HTERT RPE-1 (cell line): ENCODE results near the gene CEND1.

Experiments used
- in situ Hi-C: fragments of 300-500 bp; cut with MboI; formaldehyde crosslinking; loops from 4 replicates; pipeline ENCODE4 v1.14.3; 2020; ENCODE audit warnings: low sequenced_read_pairs

CEND1 gene

DNA sequence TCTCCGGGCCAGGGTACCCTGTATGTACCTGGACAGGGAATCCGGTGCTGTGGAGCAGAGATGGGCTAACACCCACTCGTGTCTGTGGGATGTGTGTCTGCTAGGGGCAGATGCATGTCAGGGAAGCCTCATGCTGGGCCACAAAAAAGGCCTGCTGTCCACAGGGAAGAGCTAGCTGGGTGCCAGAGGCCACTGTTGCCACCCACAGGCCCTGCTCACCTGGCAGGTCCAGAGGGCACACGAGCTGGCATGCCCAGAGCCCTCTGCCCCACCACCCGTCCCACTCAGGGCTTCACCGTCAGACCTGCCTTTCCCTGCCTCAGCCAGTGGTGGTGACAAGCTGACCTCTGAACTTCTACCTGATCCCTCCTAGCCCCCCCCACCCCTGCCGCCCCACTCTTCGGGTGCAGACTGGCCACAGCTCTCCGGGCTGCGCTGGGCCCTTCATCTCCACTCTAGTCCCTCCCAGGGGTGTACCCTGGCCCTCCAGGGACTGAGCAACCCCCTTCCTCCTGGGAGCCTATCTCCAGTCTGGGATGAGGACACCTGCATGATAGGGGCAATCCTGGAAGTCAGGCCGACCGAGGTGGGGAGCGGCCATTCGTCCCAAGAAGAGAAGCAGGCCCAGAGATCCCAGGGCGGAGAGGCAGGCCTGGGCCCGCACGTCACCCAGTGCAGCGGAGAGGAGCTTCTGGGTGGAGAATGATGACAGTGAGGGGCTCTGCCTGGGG lies 6.8 kb upstream of the CEND1 start:
- in situ Hi-C loops = no loop called here

- in situ Hi-C loops = no loop called here
Observed at GRCh38 chr11:795634-796564, 6.0 kb upstream of the CEND1 start.

DNA sequence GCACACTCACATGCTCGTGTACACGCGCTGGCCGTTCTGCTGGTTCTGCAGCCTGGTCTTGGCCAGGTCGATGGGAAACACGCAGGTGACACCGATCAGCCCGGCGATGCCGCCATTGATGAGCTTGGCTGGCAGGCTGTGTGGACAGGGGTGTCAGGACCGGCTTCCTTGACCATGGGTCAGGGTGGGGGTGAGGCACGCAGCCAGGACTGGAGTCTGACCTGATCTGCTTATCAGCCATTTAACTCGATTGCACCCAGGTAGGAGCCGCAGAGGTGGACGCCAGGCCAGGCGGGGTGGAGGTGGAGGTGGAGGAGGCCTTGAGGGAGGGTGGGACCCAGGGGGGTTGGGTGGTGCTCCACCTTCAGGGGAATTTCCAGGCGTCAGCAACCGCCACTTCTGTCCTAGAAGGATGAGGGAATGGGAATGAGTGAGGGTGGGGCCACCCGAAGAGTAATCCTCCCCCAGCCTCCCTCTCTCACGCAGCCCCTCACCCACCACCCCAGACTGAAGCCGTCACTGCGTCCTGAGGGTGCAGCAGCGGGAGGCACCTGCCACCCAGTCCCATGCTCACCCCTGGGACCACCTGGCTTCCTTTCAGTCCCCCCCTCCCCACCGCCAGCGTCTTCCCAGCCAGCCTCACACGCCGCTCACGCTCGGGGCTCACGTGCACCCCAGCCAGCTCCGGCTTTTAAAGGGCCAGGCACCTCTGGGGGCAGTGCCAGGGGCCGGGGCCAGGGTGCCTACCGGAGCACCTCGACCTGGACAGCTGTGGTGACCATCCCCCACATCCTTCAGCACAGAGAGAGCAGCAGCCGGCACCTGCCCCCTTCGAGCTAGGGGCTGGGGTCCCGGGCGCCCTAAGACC lies 5.1 kb upstream of the CEND1 start:
- in situ Hi-C loops = no loop called here

DNA sequence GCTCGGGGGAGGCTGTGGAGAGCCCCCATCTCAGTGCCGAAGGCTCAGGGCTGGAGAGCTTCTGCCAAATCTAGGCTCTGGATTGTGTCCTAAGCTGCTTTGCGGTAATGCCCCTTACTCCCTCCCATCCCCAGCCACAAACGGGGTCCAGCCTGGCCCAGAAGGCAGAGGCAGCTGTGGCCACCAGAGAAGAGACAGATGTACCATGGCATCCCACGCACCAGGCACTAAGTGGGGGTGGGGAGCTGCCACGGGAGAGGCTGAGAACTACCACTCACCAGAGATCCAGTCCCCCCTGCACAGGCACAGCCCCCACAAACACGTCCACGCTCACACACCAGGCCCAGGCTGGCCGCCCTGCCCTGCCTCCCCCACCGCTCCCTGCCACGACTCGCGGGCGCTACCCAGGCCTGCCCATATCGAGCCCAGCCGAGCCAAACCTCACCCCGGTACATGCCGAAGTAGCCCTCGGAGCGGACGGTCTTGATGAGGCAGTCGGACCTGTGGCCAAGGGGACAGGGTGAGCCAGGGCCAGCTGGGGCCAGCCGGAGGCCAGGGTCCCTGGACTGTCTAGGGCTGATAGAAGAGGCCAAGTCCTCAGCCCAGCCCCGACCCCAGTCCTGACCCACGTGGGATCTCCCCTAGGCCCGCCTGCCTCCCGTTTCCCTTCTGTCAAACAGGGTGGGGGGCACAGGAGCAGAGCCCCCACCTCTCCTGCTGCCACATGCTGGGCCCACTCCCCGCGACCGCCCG lies 4.3 kb upstream of the CEND1 start:
- in situ Hi-C loops = no loop called here

GRCh38 chr11:793556-793955 lies 3.7 kb upstream of the CEND1 start:
- in situ Hi-C loops = no loop called here

GRCh38 chr11:792873-793272 lies 3.0 kb upstream of the CEND1 start:
- in situ Hi-C loops = no loop called here

GRCh38 chr11:792535-792821 lies 2.6 kb upstream of the CEND1 start:
- in situ Hi-C loops = no loop called here

DNA sequence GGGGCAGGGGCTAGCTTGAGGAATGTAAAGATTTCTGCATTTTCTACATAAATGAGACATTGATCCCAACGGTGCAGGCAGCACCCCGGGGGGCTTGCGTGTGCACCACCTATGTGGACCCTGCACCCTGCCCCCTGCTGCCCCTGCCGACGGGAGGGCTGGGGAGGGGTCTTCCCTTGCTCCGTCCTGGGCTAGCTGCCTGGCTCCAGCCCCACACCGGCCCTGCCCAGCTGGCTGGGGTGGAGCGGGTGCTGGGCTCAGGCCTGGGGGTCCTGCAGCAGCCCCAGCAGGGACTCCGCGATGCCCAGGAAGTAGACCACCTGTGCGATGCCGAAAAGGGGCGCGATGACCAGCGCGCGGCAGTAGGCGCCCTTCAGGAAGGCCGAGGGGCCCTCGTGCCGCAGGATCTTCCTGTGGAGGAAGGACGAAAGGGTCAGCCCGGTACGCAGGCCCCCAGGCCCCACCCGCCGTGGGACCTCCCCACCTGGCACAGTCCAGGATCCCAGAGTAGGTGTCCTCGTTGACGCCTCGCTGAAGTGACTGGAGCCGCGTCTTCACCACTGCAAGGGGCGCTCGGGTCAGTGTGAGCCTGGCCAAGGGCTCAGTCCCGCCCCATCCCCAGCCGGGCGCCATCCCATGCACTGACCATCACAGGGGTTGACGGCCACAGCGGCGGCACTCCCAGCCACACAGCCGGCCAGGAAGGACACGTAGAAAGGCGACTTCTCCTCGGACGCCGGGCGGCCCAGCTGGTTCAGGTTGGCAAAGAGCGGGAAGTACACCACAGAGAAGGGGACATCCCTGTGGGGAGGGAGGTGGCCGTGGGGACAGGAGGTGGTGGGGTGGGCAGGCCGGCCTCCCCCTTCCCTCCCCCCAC lies 2.0 kb upstream of the CEND1 start:
- in situ Hi-C loops = no loop called here

- in situ Hi-C loops = no loop called here
Observed at GRCh38 chr11:790721-791564, 1.1 kb upstream of the CEND1 start.

DNA sequence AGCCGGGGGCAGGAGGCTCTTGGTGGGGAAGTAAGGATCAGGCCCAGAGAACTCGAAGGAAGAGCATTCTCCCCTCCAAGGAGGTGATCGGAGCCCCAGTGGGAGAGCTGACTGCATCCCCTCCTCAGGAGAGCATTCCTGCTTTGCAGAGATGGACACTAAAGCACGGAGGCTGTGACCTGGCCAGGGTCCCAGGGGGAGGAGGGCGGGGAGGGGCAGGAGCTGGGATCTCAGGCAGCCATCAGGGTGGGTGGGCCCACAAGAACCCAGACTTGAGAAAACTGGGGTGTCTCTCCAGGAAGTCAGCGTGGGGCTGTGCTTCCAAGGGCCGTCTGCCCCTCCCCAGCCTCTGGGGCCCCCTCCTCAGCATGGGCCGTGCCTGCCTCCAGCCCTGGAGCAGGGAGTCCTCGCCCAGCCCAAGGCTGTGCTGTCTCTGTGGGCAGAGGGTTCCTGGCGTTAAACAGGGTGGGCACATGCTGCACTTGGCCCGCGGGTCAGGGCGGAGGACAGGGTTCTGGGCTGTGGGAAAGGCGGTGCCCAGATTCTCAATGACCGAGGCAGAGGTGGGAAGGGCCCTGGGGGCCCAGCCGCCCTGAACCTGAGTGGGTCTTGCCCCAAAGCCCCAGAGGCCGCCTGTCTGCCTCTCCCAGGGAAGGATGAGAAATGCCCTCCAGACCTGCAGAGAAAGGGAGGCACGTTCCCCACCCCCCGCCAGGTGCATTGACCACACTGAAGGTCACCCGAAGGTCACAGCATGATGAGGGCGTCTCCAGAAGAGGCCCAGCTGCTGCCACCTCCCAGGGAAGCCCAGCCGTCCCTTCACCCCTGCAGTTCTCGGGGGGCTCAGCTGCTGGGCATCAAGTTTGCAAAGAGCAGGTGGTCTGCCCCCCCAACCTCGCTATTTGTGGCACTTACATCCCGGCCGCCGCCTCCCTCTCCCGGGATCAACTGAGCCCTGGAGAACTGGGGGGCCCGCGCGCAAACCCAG lies 643 bp downstream of the CEND1 start:
- in situ Hi-C loops = no loop called here

- in situ Hi-C loops = no loop called here
Observed at GRCh38 chr11:788009-788640, 1.8 kb downstream of the CEND1 start.

- in situ Hi-C loops = no loop called here
Observed at GRCh38 chr11:787084-787675, 2.7 kb downstream of the CEND1 start.

DNA sequence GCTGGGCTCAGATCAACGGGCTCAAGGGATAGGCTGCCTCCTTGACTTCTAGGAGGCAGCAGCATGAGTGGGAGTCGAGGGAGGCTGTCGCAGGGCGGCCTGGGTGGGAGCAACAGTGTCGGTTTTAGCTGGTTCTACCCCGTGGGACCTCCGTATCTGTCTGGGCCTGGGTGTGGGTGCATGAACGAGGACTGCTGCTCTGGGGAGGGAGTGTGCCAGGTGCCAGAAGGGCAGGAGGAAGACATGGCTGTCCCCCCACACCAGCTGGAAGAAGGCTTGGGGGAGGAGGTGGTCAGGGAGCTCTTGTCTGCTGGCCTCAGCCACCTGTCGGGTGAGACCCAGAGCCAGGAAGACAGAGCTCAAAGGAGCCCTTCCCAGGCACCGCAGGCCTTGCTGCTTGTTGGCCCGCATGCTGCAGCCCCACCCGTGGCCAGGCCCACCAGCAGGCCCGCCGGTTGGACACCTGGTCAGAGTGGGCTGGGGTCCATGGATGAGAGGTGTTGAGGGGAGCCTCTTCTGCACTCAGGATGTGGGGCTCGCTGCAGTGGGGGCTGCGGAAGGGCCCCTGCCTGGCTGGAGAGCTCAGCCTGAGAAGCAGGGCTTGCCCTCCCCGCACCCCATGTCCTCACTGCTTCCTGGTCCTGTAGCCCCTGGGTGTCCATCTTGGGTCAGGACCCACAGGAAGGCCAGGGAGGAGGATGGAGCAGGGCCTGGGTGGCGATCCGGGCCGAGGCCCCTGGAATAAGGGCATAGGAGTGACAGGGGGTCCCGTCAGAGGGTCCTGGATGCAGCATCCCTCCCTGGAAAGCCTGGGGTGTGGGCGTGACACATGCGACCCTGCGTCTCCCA lies 3.4 kb downstream of the CEND1 start:
- in situ Hi-C loops = no loop called here

DNA sequence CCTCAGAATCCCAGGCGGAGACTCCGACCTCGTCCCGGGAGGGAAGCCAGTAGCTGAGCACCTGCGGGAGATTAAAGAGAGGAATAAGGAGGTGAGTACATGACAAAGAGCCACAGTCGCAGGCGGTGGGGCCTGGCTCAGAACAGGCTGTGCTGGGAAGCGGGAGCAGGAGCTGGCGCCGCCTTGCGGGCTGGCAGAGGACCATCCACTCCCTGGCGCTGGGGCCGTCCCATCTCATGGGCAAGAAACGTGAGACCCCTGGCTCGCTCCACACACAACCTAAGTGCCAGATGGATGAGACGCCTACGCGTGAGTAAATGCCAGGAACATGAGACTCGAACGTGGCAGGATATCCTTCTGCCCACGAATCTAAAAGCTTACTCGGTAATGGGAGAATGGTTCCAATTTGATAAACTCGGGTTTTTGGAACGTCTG lies 6.3 kb downstream of the CEND1 start:
- in situ Hi-C loops = no loop called here

DNA sequence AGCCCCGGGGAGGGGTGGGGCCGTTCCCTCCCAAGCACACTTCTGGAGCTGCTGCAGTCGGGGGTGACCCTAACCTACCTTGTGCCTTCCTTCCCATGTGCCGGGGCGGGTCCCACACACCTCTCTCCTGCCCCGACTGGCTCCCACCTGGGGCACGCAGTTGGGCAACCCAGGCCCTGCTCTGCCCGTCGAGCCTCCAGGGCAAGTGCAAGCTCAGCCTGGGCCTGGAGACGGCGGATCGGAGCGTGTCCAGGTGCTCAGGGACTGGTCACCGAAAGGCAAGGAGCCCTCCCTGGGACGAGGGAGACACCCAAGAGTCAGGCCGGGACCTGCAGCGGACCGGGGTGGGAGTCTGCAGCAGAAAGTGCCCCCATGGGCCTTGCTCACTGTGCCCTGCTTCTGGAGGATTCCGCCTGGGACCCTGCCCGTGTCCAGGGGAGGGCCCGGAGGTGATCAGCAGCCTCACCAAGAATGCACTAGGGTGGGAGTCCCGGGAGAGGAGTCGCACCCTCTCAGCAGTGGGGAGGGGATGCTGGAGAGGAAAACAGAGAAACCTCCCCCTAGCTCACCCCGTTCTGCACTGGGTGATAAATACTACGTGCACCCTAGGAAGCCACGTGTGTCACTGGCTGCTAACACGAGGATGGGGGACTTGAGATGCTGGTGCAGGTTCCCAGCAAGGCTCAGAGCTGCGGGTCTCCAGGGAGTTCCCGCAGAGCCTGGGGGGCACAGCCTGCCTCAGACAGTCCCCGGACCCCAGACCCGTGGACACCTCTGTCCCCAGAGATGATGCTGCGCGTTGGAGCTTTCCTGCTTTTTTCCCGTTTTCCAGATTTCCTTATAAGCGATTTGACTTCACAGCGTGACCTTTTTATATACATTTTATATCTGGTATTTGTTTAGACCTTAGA lies 7.4 kb downstream of the CEND1 start:
- in situ Hi-C loops = no loop called here
